KMS-11 (cell line): Measurements from ENCODE around the gene HNRNPA1.
"Not testable (repeated sequence)": the region's sequence is repeated elsewhere in the genome, so short reads cannot be mapped to it uniquely, and the experiment has no call there.

ENCODE experiments used
- H2AFZ ChIP-seq: fragments of 200-600 bp; sonication (generic); 2 replicates; pipeline ENCODE4 v1.6.1; 2016; ENCODE audit warnings: antibody characterized with exemption, mixed run types, low read depth
- H3K27ac ChIP-seq: fragments of 200-600 bp; sonication (generic); 2 replicates; pipeline ENCODE4 v1.6.1; 2016; ENCODE audit warnings: mild to moderate bottlenecking, mixed run types
- H3K27me3 ChIP-seq: fragments of 200-600 bp; sonication (generic); 2 replicates; pipeline ENCODE4 v1.6.1; 2017; ENCODE audit warnings: mild to moderate bottlenecking, low read depth, mixed run types, moderate library complexity; ENCODE audit not compliant: insufficient read depth
- H3K36me3 ChIP-seq: fragments of 200-600 bp; sonication (generic); 2 replicates; pipeline ENCODE4 v1.6.1; 2017; ENCODE audit warnings: mild to moderate bottlenecking, mixed run types; ENCODE audit not compliant: insufficient read depth
- H3K4me1 ChIP-seq: fragments of 200-600 bp; sonication (generic); 2 replicates; pipeline ENCODE4 v1.6.1; 2016; ENCODE audit warnings: mild to moderate bottlenecking, low read depth, mixed run types; ENCODE audit not compliant: poor library complexity, severe bottlenecking
- H3K4me2 ChIP-seq: fragments of 200-600 bp; sonication (generic); 2 replicates; pipeline ENCODE4 v1.7.0; 2016; ENCODE audit warnings: mild to moderate bottlenecking, mixed run types
- H3K4me3 ChIP-seq: fragments of 200-600 bp; sonication (generic); IDR thresholded peaks from 2 replicates; pipeline ENCODE4 v1.6.1; 2017; ENCODE audit warnings: low read depth, low read length, mixed read lengths; ENCODE audit not compliant: insufficient read depth
- H3K79me2 ChIP-seq: fragments of 200-600 bp; sonication (generic); 2 replicates; pipeline ENCODE4 v1.6.1; 2016; ENCODE audit warnings: low read depth, mixed run types; ENCODE audit not compliant: insufficient read depth
- H3K9ac ChIP-seq: fragments of 200-600 bp; sonication (generic); 2 replicates; pipeline ENCODE4 v1.6.1; 2016; ENCODE audit warnings: mild to moderate bottlenecking, mixed run types
- H4K20me1 ChIP-seq: fragments of 200-600 bp; sonication (generic); 2 replicates; pipeline ENCODE4 v1.6.1; 2016; ENCODE audit warnings: mild to moderate bottlenecking, mixed run types; ENCODE audit not compliant: insufficient read depth
- CTCF ChIP-seq: fragments of 200-600 bp; sonication (generic); conservative IDR thresholded peaks from 2 replicates; pipeline ENCODE4 v1.6.1; 2017; ENCODE audit warnings: low read depth, mild to moderate bottlenecking, antibody characterized with exemption, low read length, moderate library complexity, mixed read lengths

Gene HNRNPA1

GRCh38 chr12:54303640-54304039 lies 23.1 kb downstream of the HNRNPA1 start:
- Histone ChIP-seq H2AFZ (no peak overlapping the region), H3K4me3 (no peak overlapping the region)

DNA sequence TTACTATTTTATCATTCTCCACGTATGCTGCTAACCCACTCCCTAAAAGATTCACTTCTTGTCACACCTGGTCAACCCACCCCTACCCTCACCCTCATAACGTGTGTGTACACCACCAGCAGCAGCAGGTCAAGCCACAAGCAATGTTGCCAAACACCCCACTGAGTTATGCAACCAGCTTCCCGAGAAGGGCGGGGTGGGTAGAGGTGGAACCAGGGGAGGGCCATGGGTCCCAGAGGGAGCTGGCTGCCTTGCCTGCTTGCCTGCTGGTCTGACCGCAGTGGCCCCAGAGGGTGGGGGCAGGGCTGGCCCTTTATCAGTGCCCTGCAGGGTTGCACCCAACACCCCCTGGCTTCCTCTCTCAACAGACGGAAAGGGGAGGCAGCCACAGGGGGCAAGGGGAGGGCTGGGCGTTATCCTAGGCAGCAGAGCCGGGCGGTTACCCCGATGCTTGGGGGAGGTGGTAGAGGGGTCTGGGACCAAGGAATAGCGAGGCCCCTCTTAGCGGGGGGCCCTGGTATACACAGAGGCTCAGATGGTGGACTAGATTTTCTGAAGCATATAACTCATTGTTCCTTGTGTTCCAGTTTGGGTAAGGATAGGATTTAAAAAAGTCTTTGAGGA lies 23.8 kb downstream of the HNRNPA1 start:
- no peak for TF ChIP-seq CTCF
- no peak overlapping the region for H2AFZ ChIP-seq
- H4K20me1 ChIP-seq: no peaks in the 10 kb centered on the region
- H3K27me3 ChIP-seq: peaks cover 36% of the 10 kb centered on the region
- H3K4me1 ChIP-seq: peaks cover 9% of the 10 kb centered on the region
- no peaks in the 10 kb centered on the region for H3K79me2 ChIP-seq
- H3K27ac ChIP-seq: no peak overlapping the region
- H3K36me3 ChIP-seq: no peaks in the 10 kb centered on the region
- no peak overlapping the region for H3K4me2 ChIP-seq
- H3K9ac ChIP-seq: no peak overlapping the region
- no peak overlapping the region for H3K4me3 ChIP-seq

More at GRCh38 chr12:54303640-54304039, 23.1 kb downstream of the HNRNPA1 start:
- H3K27me3 ChIP-seq: peaks cover 40% of the 10 kb centered on the region
- TF ChIP-seq CTCF: no peak
- no peaks in the 10 kb centered on the region for H3K36me3 ChIP-seq
- peaks cover 9% of the 10 kb centered on the region for H3K4me1 ChIP-seq
- no peak overlapping the region for H3K9ac ChIP-seq
- no peaks in the 10 kb centered on the region for H3K79me2 ChIP-seq
- H4K20me1 ChIP-seq: no peaks in the 10 kb centered on the region
- no peak overlapping the region for H3K4me2 ChIP-seq
- no peak overlapping the region for H3K27ac ChIP-seq

- Histone ChIP-seq H3K4me3 (no peak overlapping the region), H3K4me1 (no peaks in the 10 kb centered on the region), H2AFZ (no peak overlapping the region), H3K27me3 (peaks cover 10% of the 10 kb centered on the region), H3K9ac (no peak overlapping the region), H3K4me2 (no peak overlapping the region), H3K27ac (no peak overlapping the region), H3K36me3 (no peaks in the 10 kb centered on the region), H4K20me1 (no peaks in the 10 kb centered on the region), H3K79me2 (no peaks in the 10 kb centered on the region)
- no peak for TF ChIP-seq CTCF
Observed at GRCh38 chr12:54306925-54307741, 26.6 kb downstream of the HNRNPA1 start.

DNA sequence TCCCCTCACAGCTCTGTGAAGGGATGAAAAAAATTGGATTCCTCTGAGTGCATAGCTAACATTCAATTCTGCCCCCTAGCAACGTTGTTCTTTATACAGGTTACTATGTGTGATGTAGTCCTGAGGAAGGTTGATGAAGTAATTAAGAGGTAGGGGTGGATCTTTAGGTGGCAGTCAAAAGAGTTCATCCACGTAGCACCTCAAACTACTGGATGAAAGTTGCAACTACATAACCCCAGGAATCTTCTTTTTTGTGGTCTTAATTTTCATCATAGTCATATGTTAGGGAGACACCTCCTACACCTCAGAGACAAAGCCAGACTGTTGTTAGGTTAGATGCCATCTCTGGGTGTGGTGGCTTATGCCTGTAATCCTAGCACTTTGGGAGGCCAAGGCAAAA lies 30.5 kb downstream of the HNRNPA1 start:
- no peak for TF ChIP-seq CTCF
- Histone ChIP-seq H3K36me3 (no peaks in the 10 kb centered on the region), H3K4me1 (no peaks in the 10 kb centered on the region), H3K4me2 (no peak overlapping the region), H3K27ac (no peak overlapping the region), H3K79me2 (no peaks in the 10 kb centered on the region), H2AFZ (no peak overlapping the region), H3K27me3 (no peaks in the 10 kb centered on the region), H3K9ac (no peak overlapping the region), H3K4me3 (no peak overlapping the region), H4K20me1 (no peaks in the 10 kb centered on the region)

DNA sequence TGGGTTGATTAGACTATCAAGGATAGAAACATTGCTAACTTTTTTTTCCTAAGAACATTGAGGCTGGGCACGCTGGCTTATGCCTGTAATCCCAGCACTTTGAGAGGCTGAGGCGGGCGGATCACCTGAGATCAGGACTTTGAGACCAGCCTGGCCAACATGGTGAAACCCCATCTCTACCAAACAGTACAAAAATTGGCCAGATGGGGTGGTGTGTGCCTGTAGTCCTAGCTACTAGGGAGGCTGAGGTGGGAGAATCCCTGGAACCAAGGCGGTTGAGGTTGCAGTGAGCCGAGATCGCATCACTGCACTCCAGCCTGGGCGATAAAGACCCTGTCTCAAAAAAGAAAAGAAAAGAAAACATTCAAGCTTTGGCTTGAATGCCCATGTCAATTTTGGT lies 31.8 kb downstream of the HNRNPA1 start:
- not testable (repeated sequence) for H3K9ac ChIP-seq, H3K4me1 ChIP-seq, H3K4me3 ChIP-seq, H2AFZ ChIP-seq, H3K79me2 ChIP-seq, H3K36me3 ChIP-seq, H3K4me2 ChIP-seq, H3K27me3 ChIP-seq, H3K27ac ChIP-seq, H4K20me1 ChIP-seq
